D341Med (cell line): ENCODE results near the gene TAAR6.
"Not testable (repeated sequence)": the region's sequence is repeated elsewhere in the genome, so short reads cannot be mapped to it uniquely, and the experiment has no call there.

Experiments
- DNase-seq: peaks from one replicate; pipeline ENCODE4 v3.0.0; 2012; ENCODE audit warnings: low spot score

TAAR6 gene

DNA sequence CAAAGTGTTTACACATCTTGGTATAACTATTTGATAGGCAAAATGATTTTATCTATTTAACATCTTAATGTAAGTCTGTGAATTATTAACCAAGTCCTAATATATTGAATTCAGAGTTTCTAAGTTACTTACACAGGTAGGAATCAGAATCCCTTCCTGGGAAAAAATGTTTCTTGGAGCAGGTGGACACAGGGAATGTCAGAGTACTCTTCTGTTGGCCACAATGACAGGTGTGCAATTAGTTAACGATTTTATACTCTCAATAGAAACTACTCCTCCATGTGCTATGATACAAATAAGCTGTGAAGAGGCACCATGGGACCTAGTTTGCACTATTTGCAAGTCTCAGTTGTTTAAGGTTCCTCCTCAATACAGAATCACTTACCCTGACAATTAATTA is 20.2 kb downstream of the TAAR6 start:
- no peak for DNase-seq

DNA sequence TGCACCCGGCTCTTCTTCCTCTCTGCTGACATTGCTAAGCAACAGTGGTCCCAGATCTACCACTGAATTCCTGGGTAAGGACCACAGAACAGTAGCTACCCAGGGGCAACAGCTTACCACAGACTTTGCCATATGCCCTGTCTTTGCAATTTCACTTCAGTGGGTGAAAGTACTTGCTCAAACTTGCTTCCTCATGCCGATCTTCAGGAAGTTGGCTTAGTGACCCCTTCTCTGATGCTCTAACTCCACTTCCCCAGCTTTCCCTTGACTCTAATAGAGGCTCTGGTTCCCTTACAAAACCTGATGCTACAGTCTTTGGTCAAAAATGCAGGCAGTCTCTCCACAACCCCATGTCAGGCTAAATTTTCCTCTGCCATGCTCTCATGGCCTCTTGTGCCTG is 22.7 kb downstream of the TAAR6 start:
- no peak for DNase-seq

DNA sequence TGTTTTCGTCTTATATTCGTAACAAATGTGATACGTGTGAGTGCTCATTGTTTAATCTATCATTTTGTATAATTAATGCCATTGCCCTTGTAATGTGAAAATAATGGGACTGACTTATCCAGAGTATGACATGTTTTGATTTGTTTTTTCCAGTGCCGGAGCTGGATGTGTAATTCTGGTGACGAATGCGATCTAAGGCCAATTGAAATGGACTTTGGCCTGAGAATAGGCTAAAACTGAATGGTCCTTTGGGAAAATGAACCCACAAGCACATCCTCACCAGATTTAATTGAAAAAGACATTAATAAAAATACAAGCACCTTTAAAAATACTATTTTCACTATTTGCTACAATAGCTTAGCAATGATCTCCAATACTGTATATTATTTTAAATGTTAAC is 26.1 kb downstream of the TAAR6 start:
- no peak for DNase-seq

DNA sequence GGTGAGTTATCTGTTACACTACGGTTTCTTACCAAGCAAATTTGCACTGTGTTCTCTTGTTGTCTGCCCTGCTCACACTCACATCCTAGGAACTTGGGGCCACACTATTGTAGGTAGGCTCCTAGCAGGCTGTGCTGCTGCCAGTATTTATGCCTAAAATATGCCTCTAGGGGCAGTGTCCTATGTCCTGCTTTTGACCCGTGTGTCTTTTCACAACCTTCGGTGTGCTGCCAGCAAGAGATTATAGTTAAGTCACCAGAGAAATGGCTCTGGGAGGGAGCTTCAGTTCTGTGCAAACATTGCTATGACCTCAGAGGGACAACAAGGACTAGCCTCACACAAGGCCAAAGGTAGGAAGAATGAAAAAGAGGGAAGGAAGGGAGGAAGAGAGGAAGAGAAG is 28.4 kb downstream of the TAAR6 start:
- peak; percentile 38 for DNase-seq

DNA sequence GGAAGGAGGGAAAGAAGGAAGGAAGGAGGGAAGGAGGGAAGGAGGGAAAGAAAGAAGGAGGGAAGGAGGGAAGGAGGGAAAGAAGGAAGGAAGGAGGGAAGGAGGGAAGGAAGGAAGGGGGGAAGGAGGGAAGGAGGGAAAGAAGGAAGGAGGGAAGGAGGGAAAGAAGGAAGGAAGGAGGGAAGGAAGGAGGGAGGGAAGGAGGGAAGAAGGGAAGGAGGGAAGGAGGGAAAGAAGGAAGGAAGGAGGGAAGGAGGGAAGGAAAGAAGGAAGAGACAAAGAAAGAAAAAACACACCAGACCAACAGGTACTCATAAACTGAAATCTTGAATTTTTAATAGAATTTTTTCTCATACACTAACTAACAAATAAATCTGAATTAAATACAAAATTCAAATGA is 30.8 kb downstream of the TAAR6 start:
- DNase-seq: not testable (repeated sequence)

DNA sequence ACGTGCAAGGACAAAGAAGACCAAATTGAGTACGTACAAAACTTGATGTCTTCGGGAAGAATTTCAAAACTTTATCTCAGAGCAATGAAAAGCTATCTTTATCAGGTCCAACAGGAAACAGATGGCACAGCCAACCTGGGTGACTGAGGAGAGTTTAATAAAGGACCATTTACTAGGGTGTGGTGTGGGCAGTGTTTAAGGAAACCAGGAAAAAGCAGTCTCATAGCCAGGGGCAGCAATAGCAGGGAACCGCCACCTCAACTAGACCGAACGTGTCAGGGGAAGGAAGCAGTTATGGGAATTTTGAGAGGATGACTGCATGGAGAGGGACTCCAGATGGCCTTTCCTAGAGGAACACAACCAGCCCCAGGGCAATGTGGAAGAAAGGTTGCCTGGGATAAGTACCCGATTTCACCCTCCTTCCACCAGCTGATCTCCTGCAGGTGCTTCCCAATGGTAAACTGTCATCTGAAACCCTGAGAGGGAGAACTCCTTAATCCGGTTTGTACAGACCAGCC is 34.6 kb downstream of the TAAR6 start:
- no peak for DNase-seq

DNA sequence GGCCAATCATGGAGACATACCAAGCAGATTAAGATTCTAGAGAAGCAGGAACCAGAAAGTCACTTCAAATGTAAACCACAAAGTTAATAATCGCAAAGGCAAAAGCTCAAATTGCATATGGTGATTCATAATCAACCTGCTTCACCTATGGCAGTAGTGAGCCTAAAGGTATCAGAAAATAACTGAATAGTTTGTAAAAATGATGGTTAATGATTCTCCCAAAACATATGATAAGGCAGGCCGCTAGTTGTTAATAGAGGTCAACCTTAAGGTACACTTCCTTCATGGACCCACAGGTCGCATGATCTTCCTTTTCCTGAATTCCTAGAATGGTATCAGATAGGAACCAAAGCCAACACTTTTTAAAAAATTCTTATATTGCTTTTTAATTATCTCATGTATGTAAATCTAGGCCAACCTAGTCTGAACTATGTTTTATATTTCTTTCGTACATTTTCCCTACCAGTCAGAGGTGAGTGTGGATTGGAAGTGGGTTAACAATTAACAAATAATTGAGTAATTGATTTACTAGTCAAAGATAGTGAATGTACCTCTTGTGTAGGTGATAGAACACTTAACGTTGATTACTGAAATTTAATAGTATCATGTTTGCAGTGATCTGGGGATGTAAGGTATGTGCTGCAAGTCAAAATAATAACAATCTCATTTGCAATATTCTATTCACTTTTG is 37.6 kb downstream of the TAAR6 start:
- no peak for DNase-seq

DNA sequence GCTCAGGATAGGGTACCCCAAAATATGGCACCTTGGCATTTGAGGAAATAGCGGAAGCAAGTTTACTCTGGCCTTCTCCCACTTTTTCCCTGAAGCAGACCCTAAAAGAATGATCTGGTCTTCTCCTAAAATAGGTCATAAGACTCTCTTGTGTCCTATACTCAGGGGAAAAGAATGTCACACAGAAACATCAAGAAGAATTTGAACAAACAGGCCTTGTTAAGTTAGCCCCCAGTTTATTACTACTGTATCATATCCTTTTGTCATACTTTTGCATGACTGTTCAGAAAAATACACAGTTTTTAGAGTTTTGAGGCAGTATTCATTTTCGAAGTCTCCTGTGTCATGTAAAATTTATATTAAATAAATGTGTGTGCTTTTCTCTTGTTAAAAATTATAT is 41.5 kb downstream of the TAAR6 start:
- no peak for DNase-seq

DNA sequence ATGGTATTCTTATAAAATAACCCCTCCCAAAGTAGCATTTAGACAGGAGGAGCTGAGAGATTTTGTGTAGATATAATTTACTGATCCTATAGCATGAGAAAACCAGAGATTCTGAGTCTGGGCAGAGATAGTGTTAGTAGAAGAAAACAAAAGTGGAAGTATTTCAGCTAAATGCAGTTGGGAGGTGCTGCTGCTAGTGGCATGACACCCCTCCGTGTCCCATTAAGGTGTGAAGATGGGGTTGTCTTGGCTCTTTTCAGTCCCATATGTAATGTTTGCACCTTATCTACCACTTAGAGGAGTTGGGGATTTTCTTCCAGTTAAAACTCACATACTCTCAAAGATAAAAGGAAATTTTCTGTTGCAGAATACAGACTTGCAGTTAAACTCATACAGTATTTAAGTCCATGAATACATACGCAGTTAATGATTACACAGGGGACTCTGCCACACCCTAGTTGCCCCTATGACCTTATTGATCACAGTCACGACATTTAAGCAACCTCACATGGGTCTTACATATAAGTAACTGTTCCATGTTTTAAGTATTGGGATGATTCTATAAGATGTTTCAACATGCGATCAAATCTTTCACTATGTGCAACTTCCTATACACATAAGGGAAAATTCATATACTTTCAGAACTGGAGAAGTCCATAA is 42.5 kb downstream of the TAAR6 start:
- no peak for DNase-seq

DNA sequence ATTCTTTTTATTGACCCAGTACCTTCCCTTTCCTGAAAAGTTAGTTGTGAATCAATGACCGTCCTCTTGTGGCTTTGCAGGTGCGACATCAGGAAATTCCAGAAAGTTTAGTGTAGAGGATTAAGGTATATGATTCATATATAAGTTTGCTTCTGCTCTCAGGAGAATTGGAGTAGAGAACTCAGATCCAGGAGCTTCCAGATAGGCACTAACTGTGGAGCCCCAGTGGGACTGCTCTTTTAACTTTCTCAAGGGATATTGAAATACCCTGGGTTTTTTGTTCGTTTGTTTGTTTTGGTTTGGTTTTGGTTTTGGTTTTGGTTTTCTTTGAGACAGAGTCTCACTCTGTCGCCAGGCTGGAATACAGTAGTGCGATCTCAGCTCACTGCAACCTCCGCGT is 44.4 kb downstream of the TAAR6 start:
- DNase-seq: no peak

DNA sequence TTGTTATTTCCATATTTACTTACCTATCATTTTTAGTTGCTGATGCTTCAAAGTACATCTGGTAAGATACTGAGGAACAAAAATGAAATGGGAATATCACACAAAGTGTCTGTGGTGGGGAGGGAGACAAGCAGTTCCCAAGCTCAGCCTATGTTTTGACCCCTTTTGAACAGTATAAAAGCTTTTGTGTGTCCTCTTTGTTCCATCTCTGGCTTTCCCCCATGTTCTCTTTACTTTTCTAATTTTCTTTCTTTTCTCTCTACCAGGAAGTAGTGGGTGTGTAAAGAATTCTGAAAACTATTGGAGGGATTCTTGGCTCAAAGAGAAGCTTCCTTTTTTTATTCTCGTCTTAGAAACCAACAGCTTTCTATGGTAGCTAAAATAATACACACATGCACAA is 46.6 kb downstream of the TAAR6 start:
- no peak for DNase-seq
